SKM-1 (cell line): ENCODE measurements around the gene CCM2L.

Experiments
- DNase-seq: peaks from one replicate; lab custom pipeline; 2025; ENCODE audit not compliant: unreplicated experiment; lab: John Stamatoyannopoulos, UW

CCM2L gene

DNA sequence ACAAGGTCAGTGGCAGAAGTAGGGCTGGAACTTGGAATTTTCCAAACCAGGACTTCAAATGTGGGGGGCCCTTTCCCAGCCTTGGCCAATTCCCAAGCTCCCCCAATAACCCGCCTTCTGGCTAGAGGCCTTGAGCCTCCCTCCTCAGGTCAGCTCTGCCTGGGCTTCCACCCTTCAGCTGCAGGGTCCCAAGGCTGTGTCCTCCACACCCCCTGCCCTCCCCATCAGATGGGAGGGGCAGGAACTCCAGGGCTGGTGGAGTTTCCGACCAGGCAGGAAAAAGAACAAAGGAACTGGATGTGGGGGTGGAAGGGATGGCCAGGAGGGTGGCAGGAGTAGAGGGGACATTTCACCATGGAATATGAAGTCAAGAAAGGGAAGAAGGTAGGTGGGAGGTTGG lies at the start of gene CCM2L:
Gene CCM2L, plus strand, starts transcription at position 338 of the 400 bp plus-strand sequence. Its CDS starts 17 bp downstream, at position 355.
- no peak for DNase-seq

DNA sequence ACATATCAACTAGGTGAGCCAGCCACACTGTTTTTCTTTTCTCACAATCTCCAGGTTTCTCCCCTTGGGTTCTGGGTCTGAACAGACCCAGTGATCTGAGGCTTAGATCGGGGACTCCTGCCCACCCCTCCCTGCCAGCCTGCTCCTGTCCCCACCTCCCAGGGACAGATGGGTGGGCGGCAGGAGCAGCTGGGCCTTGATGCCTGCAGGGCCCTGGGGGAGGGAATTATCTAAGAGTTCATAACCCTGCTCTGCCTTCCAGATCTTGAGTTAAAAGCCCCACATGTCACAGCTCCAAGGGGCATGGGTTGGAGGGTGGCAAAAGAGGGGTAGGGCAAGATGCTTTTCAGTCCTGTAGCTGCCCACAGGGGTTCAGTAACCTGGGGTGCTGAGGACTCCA lies 47.5 kb upstream of the CCM2L start:
- no peak for DNase-seq

DNA sequence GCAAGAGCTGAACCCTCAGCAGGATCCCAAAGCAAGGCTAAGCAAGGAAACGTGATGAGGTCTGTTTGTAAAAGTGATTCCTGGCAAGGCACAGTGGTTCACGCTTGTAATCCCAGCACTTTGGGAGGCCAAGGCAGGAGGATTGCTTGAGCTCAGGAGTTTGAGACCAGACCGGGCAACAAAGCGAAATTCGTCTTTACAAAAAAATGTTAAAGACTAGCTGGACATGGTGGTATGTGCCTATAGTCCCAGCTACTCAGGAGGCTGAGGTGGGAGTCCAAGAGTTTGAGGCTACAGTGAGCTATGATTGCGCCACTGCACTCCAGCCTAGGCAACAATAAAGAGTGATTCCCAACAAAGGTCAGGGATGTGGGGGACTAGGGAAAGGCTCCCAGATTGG lies 46.3 kb upstream of the CCM2L start:
- no peak for DNase-seq

DNA sequence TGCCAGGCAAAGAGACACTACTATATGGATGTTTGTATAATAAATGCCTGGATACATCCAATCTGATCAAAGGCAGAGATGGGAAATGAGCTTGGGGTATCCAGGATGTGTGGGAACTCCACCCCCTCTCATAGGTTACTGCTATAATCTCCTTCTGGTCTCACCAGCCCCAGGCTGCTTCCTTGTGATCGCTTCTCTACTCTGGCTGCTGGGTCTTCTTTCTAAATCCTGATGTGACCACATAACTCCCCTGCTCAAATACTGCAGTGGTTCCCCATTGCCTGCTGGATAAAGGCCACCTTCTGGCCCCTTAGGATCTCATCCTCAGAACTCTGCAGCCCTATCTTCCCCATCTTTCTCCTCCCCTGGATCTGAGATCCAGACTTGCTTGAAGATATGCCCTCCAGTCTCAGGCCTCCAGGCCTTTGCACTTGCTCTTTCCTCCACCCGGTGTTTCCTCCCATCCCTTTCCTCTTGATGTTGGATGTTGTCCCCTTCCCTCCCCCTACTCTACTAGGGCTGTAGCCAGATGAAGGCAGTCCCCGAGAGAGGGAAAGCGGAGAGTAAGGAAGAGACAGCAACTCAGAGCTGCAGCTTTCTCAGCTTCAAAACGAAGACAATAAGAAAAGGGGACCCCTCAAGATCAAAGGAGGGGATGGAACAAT lies 43.1 kb upstream of the CCM2L start:
- no peak for DNase-seq

DNA sequence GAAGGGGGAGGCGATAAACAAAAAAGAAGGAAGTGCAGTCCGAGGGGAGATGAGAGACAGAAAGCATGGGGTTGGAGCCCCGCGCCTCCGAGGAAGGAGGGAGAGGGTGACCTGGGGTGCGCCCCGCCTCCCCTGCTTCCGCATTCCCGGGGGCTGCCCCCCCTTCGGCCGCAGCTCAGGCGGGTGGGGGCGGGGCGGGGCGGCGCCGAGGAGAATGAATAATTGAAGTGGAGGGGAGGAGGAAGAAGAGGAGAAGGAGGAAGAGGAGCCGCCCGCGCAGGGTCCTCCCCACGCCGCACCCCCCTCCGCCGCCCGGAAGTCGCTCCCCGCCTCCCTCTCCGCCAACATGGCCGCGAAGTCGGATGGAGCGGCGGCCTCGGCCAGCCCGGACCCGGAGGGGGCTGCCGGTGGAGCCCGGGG lies 42.4 kb upstream of the CCM2L start, which contains the start of gene XKR7:
Gene XKR7, plus strand, starts transcription at position 322 of the 420 bp plus-strand sequence. Its CDS starts 25 bp downstream, at position 347.
- no peak for DNase-seq

DNA sequence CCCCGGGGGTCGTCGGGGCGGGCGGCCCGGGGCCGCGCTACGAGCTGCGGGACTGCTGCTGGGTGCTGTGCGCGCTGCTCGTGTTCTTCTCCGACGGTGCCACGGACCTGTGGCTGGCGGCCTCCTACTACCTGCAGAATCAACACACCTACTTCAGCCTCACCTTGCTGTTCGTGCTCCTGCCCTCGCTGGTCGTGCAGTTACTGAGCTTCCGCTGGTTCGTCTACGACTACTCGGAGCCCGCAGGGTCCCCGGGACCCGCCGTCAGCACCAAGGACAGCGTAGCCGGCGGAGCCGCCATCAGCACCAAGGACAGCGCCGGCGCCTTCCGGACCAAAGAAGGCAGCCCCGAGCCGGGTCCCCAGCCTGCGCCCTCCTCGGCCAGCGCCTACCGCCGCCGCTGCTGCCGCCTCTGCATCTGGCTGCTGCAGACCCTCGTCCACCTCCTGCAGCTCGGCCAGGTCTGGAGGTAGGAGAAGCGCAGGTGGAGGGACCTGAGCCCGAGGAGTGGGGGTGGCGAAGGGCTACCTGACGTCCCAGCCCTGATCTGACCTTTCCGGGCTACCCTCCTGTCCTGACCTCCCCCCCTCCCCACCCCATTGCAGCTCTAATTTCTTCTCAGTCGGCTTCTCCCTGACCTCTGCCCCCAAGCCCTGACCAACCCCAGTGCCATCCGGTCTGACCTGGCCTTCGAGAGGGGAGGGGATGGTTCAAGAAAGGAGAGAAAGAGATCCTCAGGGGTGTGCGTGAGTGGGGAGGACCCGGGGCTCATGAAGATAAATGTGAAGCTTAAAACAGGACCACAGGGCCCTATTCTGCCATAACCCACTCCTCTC lies 41.7 kb upstream of the CCM2L start:
- no peak for DNase-seq

DNA sequence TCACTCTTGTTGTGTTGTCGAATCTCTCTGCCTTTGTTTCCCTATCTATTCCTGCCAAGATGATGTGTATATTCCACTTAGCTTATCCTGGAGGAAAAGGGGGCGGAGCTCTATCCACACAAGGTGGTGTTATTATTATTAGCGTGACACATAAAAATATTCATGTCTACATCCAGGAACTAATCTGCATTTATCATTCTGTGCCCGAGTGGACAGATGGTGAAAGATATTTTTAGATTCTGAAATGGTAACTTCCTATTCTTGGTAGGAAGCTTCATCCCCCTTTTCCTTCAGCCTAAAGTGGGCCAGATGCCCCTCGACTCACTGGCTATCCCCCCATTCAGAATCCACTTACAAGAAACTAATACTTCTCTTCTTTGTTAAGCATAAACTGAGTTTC lies 40.2 kb upstream of the CCM2L start:
- no peak for DNase-seq

DNA sequence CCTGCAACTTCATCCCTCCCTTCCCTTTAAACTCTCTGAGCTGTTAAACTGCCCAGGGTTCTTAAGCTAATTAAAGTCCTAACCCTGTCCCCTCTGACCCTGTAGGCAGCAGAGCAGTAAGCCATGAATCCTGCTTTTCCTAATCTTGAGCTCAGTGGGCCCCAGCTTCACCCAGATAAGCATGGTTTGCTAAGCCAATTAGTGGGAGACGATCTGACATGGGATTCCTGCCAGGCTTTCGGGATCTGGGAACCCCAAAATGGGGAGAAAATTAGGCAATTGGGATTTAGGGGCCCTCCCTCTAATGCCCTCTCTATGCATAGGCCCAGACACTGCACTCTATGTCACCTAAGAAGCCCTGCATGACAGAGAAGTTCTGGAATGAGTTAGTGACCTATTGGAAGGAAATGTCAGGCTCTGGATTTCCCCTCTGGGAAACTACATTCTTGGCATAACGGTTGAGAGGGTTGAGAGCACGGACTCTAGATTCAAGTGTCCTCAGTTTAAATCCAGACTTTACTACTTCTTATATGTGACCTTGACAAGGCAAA lies 37.7 kb upstream of the CCM2L start:
- DNase-seq = no peak

DNA sequence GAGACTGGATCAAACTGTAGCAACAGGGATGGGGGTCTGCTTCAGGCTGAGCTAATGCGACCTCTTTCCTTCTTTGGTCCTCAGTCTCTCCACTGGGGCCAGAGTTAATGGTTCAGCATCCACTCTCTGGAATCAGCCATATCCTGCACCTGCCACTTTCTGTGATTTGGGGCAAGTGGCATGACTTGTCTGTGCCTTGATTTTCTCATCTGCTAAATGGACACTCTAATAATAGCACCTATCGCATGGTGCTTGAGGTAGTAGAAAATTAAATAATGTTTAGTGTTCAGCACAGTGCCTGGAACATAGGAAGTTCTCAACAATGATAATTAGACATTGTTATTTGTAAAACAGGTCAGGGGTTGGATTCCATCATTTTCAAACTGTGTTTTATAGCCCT lies 35.9 kb upstream of the CCM2L start:
- DNase-seq = no peak

DNA sequence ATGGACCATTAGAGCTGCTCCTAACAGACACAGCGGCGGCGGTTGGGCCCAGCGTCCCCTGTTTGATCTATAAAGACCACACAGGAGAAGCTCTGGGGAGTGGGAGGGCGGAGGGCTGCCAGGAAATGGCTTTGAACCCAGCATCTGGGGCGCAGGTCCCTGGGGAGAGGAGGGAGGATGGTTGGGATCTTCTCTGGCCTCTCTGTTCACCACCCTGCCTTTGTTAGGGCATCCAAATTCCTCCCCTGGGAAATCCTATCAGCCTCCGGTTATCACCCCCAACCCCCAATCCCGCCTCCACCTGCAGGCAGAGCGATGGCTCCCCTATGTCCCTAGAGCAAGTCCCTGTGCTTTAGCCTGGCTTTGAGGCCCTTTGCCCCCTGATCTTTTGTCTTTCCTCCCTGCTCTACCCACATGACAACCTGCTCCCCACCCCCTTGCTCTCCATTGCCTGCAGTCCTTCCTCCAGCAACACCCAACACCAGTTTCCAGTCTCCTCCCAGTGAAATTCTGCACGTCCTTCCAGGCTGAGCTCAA lies 35.2 kb upstream of the CCM2L start:
- DNase-seq = no peak

DNA sequence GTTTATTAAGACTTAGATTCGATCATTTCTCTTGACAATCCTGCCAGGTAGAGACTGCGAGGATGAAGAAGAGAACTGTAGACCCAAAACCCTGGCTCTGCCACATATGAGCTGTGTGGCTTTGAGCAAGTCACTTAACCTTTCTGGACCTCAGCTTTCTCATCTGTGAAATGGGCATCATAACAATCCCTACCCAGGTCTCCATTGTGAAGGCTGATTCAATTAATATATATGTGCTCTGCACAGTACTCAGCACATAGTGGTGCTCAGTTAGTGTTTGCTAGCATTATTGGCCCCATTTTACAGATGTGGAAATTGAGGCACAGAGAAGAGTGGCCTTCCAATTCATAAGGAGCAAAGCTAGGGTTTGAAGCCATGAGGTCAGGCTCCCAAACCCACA lies 34.4 kb upstream of the CCM2L start:
- no peak for DNase-seq

DNA sequence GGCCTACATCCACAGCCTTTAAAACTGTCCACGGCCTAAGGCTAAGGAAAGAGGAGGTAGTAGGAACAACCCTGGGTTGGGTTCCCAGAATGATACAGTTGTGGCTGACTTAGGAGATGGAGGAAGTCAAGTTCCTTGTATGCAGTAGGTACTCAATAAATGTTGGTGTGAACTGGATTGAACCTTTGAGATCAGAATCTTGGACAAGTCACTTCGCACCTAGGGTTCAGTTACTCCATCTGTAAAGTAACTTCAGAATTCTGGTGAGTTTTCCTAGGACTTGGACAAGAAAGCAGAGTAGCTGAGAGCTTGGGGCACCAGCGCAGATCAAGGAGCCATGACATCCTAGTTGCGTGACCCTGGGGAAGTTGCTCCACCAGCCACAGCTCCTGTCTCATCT lies 33.2 kb upstream of the CCM2L start:
- DNase-seq = no peak

DNA sequence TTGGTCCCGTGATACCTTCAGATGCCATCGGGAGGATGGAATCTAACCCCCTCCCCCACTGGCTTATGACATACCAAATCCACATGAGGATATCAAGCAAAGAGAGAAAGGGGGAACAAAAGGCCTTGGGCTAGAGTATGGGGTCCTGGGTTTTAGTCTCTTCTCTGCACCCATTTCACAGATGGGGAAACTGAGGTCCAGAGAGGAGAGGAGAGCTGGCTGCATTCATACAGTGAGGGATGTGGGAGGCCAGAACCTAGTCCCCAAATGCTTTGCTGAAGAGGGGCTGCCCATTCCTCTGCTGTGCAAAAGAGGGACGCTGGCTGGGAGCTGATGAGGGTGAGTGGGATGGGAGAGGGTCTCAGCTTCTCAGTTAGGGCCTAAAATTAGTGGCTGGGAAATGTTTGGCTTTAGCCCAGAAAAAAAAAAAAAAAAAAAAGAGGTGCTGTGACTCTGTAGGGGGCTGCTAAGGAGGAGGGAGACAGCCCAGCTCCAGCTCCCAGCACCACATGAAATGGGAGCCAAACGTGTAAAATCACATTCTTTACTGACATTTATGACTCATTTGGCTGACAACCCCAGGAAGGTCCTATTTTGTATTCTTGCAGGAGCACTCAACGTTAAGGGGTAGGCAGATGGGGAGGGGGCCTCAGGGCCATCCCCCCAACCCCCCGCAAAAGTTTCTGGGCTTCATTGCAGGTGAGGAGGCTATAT lies 30.4 kb upstream of the CCM2L start:
- DNase-seq = no peak

DNA sequence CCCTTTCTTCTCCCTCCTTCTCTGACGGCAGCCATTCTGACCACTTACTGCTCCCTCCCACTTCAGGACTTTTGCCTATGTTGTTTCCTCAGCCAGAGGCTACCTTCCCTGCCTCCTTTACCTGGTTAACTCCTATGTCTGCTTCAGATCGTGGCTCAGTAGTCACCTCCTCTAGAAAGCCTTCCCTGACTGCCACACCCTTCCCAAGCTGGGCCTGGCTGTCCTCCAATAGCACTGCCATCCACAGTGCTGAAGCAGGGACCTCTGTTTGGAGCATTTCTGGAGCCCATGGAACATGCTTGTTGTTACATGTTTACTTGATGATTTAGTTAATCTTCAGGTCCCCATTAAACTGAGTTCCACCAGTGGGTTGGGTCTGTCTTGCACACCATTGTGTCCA lies 28.5 kb upstream of the CCM2L start:
- no peak for DNase-seq

DNA sequence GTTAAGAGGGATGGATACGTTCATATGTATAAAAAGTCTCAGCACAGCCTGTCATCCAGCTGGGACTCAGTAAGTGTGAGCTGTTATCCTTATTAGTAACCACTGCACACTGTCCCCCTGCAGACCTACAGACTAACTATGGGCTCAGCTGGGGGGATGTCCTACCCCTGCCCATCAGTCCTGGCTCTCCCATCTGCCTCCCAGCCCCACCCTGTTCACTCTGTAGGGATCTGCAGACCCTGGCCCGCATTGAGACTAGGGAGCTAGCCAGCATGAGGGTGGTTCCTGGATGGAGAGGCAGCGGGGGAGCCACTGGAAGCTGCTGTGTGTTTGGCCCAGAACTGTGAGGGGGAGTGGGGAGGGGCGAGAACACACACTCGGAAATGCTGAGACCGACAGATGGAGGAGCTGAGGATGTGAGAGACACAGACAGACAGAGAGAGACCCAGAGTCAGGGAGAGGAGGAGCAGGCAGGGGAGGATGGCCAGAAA lies 25.2 kb upstream of the CCM2L start:
- DNase-seq = no peak

DNA sequence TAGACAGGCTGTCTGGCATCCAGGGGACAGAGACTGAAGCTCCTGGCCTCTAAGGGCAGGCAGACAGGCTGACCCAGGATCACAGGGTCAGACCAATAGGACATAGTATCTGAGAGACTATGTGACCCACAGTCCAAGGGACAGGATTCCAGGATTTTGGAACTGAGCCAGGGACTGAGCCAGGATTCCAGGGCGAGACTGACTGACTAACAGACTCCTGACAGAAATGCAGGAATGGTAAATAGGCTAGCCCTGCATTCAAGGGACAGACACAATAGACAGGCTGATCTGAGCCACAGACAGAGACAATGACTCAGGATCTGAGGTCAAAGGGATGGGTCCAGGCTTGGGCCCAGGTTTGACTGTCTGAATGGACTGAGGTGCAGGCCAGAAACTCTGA lies 22.5 kb upstream of the CCM2L start:
- DNase-seq = no peak

DNA sequence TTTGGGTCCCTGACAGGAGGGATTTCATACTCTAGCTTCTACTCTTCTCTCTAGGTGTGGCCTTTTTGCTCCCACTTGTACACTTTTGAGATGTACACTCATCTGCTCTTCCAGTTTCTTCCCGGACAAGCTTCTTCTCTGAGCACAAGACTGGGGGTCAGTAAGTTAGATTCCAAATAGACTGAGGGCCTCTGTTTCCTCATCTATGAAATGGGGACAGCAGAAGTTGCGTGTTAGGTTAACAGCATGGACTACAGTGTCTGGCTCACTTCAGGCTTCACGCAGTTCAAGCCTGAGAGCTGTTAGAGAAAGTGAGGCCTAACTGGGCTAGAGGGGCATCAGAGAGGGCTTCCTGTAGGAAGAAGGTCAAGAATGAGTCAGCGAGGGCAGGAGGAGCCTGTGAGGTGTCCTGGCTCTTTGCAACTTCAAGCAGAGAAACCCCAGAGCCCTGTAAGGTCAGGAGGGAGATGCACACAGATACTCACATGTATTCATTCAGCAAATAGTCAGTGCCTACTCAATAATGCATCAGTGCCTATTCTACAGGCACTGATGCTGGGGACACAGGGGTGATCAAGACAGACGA lies 21.7 kb upstream of the CCM2L start:
- no peak for DNase-seq

DNA sequence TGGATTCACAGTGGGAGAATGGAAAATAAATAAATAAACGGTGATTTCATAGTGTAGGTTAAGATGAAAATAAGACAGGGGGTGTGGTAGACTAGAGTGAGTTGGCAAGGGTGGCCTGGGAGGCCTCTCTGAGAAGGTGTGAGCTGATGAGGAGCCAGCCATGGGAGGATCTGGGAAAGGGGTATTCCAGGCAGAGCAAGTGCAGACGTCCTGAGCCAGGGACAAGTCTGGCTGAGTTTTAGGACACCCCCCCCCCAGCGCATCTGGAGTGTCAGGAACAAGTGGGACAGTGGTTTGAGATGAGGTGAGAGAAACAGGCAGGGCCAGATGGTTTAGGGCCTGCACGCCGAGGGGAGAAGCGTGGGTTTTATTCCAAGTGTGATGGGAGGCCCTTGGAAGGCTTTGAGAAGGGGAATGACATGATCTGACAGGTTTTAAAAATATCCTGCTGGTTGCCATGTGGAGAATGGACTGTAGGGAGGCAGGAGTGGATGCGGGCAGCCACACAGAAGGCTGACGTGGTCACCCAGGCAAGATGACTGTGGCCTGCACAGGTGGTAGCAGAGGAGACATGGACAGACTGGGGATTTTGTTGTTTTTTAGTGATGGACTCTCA lies 21.1 kb upstream of the CCM2L start:
- no peak for DNase-seq

DNA sequence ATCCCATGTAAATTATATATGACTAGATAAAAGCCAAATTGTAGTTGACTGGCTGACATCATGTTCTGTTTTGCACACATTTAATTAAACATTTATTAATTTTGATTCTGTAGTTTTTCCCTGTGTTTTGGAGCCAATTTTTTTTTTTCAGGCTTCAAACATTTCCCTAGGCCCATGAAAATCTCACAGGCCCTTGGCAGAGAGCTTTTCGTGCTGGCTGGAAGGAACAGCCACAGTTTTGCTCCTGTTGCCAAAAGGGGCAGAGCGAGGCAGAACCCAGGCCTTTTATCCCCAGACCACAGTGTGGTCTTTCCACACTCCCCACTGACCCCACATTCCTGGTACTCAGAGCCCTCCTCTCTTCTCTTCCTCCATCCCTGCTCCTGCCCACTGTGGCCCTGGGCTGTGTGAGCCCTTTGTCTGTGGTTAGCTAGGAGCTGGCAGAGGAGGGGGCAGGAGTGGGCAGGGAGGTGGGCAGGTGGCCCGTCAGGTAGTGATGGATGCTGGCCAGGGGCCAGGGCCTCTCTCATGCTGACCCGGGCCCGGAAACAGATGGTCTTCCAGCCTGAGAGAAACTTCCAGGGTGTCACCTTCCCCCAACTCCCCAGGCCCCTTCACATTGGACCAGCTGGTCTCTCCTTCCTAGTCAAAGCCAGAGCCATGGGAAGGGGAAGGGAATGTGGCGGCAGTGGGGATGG lies 19.4 kb upstream of the CCM2L start:
- no peak for DNase-seq

DNA sequence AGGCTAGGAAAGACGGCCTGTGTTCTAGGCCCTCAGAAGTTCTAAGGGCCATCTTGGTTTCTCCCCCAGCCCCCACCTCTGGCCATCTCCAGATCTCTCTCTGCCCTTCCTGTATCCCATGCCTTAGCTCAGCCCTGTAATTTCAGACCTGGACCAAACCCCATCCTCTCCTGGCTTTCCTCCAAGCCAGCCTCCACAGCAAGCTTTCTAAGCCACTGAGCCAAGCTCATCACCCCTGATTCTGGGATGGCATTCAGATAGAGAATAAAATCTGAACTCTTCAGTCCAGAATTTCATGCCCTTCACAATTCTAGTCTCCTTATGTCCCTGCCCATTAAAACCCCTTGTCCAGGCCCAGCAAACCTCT lies 18.9 kb upstream of the CCM2L start:
- DNase-seq = no peak
